Hematopoietic multipotent progenitor cell treated with erythropoietin and hydrocortisone succinate and interleukin-3 and kit ligand, for 8 days (in vitro differentiated cells): ENCODE measurements around the gene CLHC1.
A peak's percentile ranks its signal among the peaks of the same experiment; 100 is the strongest.
"Not testable (repeated sequence)": the region's sequence is repeated elsewhere in the genome, so short reads cannot be mapped to it uniquely, and the experiment has no call there.

ENCODE experiments used
- DNase-seq: peaks from one replicate; pipeline ENCODE4 v3.0.0-alpha.2; 2015

Gene CLHC1

GRCh38 chr2:55232084-55232862, at the start of gene CLHC1, which contains the start of gene RPS27A:
Gene CLHC1, minus strand, starts transcription at chr2:55232293. Its CDS starts 9,882 bp downstream, at chr2:55222411.
Gene RPS27A, plus strand, starts transcription at chr2:55232688. Its CDS starts 137 bp downstream, at chr2:55232825.
- peak; percentile 98 for DNase-seq

DNA sequence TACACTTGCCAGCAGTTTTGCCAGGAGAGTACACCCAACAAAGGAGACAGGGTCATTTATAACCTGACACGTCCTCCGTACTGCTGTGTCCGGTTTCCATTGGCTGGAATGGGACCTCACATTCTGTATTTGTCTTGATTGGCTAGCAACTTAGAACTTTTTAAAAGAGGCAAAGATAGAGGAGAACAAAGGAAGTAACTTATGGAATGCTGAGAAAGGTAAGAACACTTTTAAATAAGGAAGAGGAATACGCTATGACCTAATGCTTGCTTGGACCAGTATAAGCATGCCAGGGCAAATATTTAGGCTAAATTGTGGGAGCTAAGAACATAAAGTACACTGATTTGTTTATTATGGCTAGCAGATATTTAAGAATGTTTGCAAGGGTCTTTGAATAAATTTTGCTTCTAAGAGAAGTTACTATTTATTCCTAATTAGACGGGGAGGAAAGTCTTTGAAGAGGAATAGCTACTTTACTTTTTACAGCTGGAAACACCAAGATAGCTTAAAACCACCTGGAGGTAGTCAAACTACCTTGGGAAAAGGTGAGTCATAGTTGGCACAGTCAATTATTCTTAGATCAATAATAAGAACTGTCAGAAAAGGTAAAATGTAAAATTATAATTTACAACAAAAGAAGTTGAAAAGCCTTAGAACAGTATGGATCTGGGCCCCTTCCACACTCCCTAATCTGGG, 48.9 kb upstream of the CLHC1 start:
- DNase-seq: not testable (repeated sequence)

GRCh38 chr2:55279859-55280424, 47.8 kb upstream of the CLHC1 start:
- not testable (repeated sequence) for DNase-seq

DNA sequence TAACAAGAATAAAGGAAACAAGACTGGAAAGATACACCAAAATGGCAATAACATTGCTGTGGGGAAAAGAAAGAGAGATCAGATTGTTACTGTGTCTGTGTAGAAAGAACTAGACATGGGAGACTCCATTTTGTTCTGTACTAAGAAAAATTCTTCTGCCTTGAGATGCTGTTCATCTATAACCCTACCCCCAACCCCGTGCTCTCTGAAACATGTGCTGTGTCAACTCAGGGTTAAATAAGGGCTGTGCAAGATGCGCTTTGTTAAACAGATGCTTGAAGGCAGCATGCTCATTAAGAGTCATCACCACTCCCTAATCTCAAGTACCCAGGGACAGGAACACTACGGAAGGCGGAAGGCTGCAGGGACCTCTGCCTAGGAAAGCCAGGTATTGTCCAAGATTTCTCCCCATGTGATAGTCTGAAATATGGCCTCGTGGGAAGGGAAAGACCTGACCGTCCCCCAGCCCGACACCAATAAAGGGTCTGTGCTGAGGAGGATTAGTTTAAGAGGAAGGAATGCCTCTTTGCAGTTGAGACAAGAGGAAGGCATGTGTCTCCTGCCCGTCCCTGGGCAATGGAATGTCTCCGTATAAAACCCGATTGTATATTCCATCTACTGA, 47.2 kb upstream of the CLHC1 start:
- DNase-seq: not testable (repeated sequence)

GRCh38 chr2:55277310-55277709, 45.2 kb upstream of the CLHC1 start:
- DNase-seq: no peak

GRCh38 chr2:55274346-55274745, 42.3 kb upstream of the CLHC1 start:
- not testable (repeated sequence) for DNase-seq

GRCh38 chr2:55269645-55269990, 37.5 kb upstream of the CLHC1 start:
- DNase-seq: peak; percentile 50

DNA sequence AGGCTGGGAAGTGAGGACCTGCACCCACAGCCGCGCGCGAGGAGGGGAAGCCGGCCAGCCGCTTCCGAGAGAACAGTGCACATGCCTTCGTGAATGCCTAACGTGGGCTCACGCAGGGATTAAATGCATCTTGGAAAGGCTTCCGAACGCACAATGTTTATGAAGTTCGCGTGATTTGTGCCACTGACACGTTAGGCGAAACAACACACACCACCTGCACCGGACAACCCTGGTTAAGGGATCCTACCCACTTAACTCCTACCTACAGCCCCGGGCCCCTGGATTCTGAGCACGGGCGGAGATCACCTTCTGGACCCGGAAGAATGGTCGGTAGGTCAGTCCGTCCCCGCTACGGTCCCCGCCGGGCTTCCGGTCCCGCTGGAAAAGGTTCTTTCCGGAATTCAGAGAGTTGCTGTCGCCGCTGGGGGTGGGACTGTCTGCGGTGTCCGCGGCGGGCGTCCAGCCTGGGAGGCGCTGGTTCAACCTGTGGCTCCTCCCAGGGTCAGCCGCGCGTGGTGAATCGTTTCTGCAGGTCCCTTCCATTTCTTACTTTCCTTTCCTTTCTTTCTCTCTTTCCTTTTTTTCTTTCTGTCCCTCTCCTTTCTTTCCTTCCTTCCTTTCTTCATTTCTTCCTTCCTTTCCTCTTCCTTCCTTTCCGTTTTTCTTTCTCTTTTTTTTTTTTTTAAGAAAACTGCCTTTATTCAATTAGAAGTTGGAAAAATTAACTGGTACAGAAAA, 37.0 kb upstream of the CLHC1 start, which contains the start of gene MTIF2:
Gene MTIF2 (minus strand): TSS at position 325 of the 738 bp plus-strand sequence. CDS start 5,373 bp downstream, outside the sequence.
- peak; percentile 93 for DNase-seq

DNA sequence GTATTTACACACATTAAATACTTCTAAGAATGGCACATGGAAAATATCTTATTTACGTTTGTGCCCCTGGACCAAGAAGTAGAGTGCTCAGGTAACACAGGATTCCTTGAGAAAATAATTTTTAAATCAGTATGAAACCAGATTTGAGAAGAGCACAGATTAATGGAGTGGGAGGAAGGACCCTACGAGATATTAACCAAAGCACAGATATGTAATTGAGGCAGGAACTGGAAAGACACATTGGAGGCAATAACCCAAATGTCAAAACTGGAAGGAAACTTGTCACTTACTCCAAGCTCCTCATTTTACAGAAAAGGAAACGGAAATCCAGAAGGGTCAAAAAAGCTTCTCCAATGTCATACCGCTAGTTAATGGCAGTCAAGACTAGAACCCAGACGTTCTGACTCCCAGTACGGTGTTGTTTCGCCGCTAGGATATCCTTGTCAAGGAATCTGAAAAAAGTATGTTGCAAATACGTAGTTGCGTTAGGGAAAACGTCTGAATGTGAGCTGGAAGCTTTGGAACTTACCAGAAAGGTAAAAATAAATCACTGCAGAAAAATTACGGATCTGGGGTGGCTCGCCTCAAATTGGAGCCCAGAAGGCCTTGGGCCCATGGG, 36.3 kb upstream of the CLHC1 start:
- peak; percentile 19 for DNase-seq

GRCh38 chr2:55259586-55259985, 27.5 kb upstream of the CLHC1 start:
- not testable (repeated sequence) for DNase-seq

- DNase-seq: no peak
These were observed 20.7 kb upstream of the CLHC1 start for GRCh38 chr2:55252832-55253231.

GRCh38 chr2:55247025-55247424, 14.9 kb upstream of the CLHC1 start:
- DNase-seq: no peak

DNA sequence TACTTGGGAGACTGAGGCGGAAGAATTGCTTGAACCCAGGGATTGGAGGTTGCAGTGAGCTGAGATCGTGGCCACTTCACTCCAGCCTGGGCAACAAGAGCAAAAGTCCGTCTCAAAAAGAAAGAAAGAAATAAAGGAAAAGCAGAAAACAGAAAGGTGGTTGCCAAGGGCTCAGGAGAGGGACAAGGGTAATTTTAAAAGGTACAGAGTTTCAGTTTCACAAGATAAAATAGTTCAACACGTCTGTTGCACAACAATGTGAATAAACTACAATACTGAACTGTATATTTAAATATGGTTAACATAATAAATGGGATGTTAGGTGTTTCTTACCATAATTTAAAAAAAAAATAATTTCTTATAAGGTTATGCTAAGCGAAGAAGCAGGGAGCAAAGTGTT, 13.3 kb upstream of the CLHC1 start:
- no peak for DNase-seq

DNA sequence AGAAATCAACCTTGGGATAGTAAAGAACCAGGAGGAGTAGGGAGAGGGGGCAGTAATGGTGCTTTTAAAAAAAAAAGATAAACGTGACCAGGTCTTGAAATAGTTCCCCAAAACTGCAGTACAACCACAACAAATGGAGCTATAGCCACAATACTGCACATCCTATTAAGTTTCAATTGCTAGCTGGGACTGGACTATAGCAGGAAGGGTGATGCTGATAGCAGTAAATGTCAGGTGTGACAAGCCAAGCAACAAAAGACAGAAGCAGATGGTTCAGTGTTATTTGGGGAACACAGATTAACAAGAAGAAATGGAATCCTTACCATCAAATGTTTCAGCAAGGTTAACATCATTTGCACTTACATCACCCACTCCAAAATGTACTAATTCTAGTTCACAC, 10.5 kb upstream of the CLHC1 start:
- no peak for DNase-seq

DNA sequence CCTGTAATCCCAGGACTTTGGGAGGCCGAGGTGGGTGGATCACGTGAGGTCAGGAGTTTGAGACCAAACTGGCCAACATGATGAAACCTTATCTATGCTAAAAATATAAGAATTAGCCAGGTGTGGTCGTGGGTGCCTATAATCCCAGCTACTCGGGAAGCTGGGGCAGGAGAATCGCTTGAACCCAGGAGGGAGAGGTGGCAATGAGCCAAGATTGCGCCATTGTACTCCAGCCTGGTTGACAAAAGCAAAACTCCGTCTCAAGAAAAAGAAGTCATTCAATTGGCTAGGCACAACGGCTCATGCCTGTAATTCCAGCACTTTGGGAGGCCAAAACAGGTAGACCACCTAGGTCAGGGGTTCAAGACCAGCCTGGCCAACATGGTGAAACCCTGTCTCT, 9.5 kb upstream of the CLHC1 start:
- DNase-seq: not testable (repeated sequence)

- DNase-seq: no peak
These were observed 7.6 kb upstream of the CLHC1 start for GRCh38 chr2:55239656-55240222.

DNA sequence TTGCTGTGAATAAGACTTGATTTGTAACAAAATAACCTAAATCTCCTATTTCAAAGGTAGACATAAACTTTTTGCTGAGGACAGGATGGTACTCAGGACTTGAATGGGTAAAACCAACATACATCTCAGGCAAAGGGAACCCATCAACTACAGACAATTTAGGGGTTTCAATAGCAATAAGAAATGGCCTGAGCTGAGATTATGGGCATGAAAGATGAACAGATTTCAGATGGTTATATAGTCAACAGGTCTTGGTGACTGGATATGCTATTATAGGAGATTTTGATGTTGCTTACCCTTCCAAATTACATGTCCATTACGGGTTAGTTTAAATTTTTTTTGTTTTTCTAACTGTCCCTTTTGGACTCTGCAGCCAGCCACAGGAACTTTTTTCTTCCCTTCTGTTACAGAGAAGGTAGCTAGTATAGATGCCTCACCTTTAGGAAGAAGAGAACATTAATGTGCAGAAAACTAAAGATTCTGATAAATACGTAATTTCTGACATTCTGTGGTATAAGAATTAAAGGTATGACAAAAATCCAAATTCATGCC, 5.0 kb upstream of the CLHC1 start:
- peak; percentile 20 for DNase-seq

DNA sequence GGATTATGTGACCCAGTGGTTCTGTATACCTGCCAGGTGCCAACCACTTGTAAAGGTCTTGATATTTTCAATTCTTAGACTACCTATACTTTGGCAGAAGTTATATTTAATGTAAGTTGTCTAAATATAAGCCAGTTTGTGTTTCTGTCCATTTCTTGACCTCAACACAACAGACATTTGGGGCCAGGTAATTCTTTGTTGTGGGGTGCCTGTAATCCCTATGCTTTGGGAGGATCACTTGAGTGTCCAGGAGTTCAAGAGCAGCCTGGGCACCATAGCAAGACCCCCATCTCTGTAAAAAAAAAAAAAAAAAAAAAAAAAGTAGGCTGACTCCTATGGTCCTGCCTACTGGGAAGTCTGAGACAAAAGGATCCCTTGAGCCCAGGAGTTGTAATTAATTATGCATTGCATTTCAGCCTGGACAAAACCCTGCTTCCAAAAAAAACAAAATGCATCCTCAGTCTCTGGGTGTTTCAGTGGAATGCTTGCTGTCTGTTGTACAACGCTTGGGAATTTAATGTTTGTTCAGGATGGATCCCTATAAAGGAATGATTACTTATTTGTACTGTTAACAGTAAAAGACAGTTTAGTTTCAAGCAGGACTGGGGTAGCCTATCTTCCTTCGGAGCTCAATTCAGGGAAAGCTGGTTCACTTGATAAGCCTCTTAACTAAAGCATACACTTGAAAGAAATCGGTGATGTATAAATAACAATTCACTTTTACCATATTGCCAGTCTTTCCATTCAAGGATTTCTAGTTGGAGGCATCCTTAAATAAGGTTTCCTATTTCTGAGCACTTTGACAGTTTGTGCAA, 3.8 kb upstream of the CLHC1 start:
- DNase-seq: peak; percentile 35

DNA sequence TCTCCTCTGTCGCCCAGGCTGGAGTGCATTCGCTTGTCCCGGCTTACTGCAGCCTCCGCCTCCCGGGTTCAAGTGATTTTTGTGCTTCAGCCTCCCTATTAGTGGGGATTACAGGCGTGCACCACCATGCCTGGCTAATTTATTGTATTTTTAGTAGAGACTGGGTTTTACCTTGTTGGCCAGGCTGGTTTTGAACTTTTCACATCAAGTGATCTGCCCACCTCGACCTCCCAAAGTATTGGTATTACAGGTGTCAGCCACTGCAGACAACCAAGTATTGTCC, 1.5 kb upstream of the CLHC1 start:
- DNase-seq: no peak

GRCh38 chr2:55232863-55233657, 967 bp upstream of the CLHC1 start:
- peak; percentile 55 for DNase-seq
